GM12801 (cell line): ENCODE data around the gene CNP.

ENCODE experiments used
- TF ChIP-seq, protein P1 (sequence below): IDR thresholded peaks from one replicate; pipeline ENCODE4 v1.5.1; 2011; ENCODE audit warnings: control low read depth; ENCODE audit not compliant: insufficient read length; ENCODE audit errors: extremely low read depth

The CNP gene

DNA sequence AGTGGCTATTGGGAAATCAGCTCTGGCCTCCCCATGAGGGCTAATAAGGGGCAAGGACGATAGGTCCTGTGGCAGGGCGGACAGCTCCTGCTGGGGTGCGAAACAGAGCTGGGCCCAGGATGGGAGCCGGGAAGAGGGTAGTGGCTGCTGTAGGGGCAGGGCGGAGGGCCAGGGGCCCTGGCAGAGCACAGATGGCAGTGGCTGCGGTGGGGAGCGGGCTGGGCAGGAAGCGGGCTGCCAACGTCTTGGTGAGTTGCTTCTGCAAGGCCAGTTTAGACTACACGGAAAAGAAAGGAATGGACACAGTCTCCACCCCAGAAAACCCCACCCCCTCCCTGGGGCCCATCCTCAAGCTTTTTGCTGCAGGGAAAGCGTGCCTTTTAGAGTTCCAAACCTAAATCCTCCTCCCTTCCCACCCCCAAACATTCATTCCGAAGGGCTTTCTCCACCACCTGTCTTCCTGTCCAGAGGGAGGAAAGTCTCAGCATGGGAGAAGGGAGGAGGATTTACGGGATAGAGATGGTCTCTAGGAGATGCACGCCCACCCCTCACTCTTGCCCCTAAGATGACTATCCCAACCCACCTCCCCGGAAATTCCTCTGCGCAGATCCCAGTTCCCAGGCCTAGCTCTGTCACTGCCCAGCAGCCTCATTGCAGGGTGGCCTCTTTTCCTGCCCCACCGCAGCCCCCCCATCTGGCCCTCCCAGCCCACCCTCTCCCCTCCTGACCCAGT is 60.4 kb downstream of the CNP start:
- TF ChIP-seq, protein P1, sequence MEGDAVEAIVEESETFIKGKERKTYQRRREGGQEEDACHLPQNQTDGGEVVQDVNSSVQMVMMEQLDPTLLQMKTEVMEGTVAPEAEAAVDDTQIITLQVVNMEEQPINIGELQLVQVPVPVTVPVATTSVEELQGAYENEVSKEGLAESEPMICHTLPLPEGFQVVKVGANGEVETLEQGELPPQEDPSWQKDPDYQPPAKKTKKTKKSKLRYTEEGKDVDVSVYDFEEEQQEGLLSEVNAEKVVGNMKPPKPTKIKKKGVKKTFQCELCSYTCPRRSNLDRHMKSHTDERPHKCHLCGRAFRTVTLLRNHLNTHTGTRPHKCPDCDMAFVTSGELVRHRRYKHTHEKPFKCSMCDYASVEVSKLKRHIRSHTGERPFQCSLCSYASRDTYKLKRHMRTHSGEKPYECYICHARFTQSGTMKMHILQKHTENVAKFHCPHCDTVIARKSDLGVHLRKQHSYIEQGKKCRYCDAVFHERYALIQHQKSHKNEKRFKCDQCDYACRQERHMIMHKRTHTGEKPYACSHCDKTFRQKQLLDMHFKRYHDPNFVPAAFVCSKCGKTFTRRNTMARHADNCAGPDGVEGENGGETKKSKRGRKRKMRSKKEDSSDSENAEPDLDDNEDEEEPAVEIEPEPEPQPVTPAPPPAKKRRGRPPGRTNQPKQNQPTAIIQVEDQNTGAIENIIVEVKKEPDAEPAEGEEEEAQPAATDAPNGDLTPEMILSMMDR = no peak
